BE2C (cell line): ENCODE measurements around the gene SMIM44.

ENCODE experiments used
- DNase-seq: peaks from one replicate; pipeline ENCODE4 v3.0.0-alpha.2; 2020
- H3K27me3 ChIP-seq: fragments of 250-450 bp; sonication (Bioruptor Pico); 2 replicates; pipeline ENCODE4 v1.5.1; 2020; ENCODE audit warnings: mild to moderate bottlenecking
- H3K36me3 ChIP-seq: fragments of 250-450 bp; sonication (Bioruptor Pico); 2 replicates; pipeline ENCODE4 v1.5.1; 2020; ENCODE audit warnings: mild to moderate bottlenecking
- H3K4me1 ChIP-seq: fragments of 250-450 bp; sonication (Bioruptor Pico); 2 replicates; pipeline ENCODE4 v1.5.1; 2020
- H3K4me3 ChIP-seq: 2 replicates; pipeline ENCODE4 v1.5.1; 2011; ENCODE audit warnings: low read depth, low read length
- H3K9me3 ChIP-seq: fragments of 250-450 bp; sonication (Bioruptor Pico); 2 replicates; pipeline ENCODE4 v1.5.1; 2020
- TF ChIP-seq, protein P1 (sequence below): IDR thresholded peaks from 2 replicates; pipeline ENCODE4 v1.5.1; 2012; ENCODE audit warnings: mild to moderate bottlenecking, low read depth, low read length

The SMIM44 gene

DNA sequence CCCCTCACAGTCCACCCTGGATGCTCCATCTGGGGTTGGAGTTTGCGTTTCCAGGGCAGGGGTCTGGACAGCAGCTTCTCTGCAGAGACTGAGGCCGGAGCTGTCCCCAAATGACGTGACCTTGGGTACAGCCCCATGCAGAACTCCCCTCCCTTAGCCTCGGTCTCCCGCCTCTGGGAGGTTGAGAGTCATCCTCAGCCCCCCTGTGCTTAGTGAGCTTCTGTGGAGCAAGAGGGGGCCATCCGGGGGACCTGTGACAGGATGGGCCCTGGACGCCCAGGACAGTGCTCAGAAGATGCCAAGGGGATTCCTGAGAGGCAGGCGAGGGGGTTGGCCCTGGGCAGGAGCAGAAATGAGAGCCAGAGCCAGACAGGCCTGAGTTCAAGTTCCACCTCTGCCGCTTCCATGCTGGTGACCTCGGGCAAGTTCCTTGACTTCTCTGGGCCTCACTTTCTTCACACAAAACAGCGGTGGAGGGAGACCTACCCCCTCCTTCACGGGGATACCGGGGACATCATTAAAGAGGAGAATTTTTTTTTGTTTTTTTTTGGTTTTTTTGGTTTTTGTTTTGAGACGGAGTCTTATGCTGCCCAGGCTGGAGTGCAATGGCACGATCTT is 23.2 kb downstream of the SMIM44 start:
- peaks cover 33% of the 10 kb centered on the region for H3K36me3 ChIP-seq
- no peak for DNase-seq
- H3K4me1 ChIP-seq = peaks cover 4% of the 10 kb centered on the region
- H3K4me3 ChIP-seq = no peak overlapping the region
- H3K9me3 ChIP-seq = no peaks in the 10 kb centered on the region
- TF ChIP-seq, protein P1, sequence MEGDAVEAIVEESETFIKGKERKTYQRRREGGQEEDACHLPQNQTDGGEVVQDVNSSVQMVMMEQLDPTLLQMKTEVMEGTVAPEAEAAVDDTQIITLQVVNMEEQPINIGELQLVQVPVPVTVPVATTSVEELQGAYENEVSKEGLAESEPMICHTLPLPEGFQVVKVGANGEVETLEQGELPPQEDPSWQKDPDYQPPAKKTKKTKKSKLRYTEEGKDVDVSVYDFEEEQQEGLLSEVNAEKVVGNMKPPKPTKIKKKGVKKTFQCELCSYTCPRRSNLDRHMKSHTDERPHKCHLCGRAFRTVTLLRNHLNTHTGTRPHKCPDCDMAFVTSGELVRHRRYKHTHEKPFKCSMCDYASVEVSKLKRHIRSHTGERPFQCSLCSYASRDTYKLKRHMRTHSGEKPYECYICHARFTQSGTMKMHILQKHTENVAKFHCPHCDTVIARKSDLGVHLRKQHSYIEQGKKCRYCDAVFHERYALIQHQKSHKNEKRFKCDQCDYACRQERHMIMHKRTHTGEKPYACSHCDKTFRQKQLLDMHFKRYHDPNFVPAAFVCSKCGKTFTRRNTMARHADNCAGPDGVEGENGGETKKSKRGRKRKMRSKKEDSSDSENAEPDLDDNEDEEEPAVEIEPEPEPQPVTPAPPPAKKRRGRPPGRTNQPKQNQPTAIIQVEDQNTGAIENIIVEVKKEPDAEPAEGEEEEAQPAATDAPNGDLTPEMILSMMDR = no peak
- H3K27me3 ChIP-seq = no peaks in the 10 kb centered on the region

DNA sequence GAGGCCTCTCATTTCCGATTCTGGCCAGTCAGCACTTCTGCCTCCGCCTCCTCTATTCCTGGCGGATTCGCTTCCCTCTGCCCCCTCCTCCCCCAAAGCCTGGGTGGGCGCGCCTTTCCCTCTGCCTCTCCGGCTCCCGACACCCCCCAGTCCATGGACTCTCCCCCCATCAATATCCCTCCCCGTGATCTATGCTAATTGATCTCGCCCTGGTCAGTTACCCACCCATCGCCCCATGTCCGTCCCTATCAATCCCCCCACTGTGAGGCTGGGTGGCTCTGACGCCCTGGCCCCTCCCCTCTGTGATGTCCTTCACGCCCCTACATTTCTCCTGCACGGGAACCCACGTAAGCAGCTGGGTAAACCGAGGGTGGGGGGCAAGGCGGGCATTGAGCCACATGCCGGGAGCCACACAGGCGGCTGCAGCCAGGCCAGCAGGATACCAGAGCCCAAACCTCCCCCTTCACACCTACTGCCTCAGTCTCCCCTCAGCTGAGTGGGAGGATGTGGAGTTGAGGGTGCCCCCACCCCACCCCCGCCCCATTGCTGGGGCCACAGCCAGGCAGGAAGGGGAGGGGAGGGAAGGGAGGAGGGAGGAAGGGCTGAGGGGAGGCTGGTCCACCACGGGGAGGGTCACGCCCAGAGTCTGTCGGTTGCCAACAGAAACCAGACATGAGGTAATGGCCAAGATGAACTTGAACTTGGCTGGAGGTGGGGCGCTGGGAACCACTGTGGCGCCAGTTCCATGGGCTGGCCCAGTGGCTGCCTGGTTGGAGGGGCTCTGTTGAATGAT is 24.0 kb downstream of the SMIM44 start:
- H3K27me3 ChIP-seq = no peaks in the 10 kb centered on the region
- TF ChIP-seq, protein P1 = no peak

DNA sequence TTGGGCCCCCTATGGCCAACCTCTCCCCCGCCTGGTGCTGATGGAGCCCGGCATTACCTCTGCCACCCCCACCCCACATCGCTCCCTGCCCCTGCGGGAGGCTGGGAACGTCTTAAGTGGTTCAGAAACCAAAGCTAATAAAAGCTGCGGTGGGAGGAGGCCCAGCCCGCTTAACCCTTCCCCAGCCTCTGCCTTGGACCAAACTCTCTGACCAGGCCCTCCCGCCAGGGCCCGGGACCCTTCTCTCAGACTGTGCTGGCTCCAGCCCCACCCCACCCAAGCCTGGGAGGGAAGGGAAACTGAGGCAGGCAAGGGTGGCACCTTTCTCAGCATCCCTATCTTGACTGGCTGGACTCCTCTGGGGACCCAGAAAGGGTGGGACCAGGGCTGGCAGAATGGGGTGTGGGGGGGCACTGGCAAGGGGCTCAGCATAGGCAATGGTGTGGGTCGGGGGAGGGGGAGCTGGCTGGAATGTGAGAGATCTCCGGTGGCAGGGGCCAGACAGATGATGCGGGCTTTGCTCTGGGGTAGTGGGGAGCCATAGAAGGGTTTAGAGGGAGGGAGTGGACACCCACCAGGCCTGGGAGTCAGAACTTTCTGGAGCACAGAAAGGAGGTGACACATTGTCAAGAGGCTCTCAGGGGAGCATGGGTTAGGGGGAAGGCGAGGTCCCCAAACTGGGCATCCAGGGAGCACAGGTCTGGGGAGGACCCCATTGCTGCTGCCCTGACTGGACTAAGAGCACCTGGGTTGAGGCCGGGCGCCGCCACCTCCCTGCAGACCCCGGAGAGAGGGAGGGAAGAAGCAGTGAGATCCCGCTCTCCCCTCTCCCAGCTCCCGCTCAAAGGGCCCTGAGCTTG is 24.8 kb downstream of the SMIM44 start:
- Histone ChIP-seq H3K4me3 (no peak overlapping the region), H3K27me3 (no peaks in the 10 kb centered on the region), H3K4me1 (peaks cover 4% of the 10 kb centered on the region), H3K9me3 (no peaks in the 10 kb centered on the region), H3K36me3 (peaks cover 47% of the 10 kb centered on the region)
- DNase-seq = no peak
- TF ChIP-seq, protein P1 = no peak

More for the DNA sequence above, 24.0 kb downstream of the SMIM44 start:
- H3K4me1 ChIP-seq = peaks cover 4% of the 10 kb centered on the region
- DNase-seq = no peak
- H3K4me3 ChIP-seq = no peak overlapping the region
- H3K9me3 ChIP-seq = no peaks in the 10 kb centered on the region
- peaks cover 41% of the 10 kb centered on the region for H3K36me3 ChIP-seq

DNA sequence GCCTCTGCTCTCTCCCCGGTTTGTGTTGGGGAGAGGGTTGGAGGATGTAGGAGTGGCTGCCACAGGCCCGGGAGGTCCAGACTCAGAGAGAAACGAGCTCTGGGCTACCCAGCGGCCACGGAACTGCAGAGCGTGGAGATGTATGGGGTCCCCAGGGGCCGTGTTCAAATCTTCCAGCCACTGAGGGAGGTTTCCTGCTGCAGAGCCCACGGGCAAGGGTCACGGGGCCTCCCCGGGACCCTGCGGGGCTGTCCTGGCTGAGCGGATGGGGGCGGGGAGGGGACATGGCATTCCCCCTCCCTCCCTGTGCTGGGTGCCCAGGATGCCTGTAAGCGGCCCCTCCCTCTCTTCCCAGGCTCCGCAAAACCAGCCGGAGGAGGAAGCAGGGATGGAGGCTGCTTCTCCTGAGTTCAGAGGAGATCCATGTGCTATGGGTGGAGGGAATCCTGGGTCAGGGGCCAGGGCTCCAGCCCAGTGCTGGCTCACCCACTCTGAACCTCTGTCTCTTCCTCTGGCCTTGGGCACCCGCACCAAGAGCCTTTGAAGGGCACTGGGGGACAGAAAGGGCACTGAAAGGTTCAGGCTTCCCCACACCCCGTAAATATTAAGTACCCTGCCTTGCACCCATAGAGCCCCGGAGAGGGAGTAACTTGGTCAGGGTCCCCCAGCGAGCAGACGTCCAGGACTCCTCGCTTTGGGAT is 25.6 kb downstream of the SMIM44 start:
- no peak for DNase-seq
- Histone ChIP-seq H3K36me3 (peaks cover 49% of the 10 kb centered on the region), H3K4me3 (no peak overlapping the region), H3K27me3 (no peaks in the 10 kb centered on the region), H3K4me1 (peaks cover 4% of the 10 kb centered on the region), H3K9me3 (no peaks in the 10 kb centered on the region)
- TF ChIP-seq, protein P1 = no peak

DNA sequence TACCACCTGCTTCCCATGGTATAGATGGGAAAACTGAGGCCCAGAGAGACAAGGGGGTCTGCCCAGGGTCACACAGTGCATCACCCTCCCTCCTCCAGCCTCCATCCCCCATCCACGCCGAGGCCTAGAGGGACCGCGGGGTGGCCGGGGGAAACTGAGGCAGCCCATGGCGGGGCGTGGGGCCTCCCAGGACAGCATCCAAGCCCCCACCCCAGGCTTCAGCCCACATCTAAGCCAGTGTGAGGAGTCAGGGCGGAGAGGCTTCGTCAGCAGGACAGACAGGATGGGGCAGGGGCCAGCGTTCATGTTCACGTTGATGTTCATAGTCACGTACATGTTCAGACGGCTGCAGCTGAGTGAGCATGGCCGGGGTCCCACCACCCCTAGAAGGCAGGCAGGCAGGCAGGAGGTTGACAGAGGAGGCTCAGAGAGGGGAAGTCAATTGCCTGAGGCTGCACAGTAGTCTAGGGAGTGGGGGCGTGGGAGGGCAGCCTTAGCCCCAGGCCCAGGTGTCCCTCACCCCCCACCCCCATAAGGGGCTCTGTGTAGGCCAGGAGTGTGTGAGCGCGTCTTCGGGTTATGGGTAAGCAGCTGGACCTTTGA is 26.2 kb downstream of the SMIM44 start:
- peaks cover 4% of the 10 kb centered on the region for H3K4me1 ChIP-seq
- H3K27me3 ChIP-seq = no peaks in the 10 kb centered on the region
- TF ChIP-seq, protein P1 = no peak
- no peak for DNase-seq
- no peak overlapping the region for H3K4me3 ChIP-seq
- H3K36me3 ChIP-seq = peaks cover 52% of the 10 kb centered on the region
- no peaks in the 10 kb centered on the region for H3K9me3 ChIP-seq
